Psoas muscle (tissue), 8 donors: ENCODE measurements around the gene DAB2IP. TPM values are rescaled to one million over a fixed set of nuclear protein-coding genes. Genes with fewer than 3 reads are reported as not detected.

Experiments used
- ATAC-seq, 4 donors: fragments of 200-7000 bp; cut with Tn5 transposase; one replicate each; pipeline ENCODE4 v1.9.1; 2020; ENCODE audit warnings: moderate library complexity in 3 of 4, mild to moderate bottlenecking in 2 of 4
- DNase-seq, 2 donors: peaks; one replicate each; pipeline ENCODE4 v3.0.0-alpha.2; 2020
- H3K27ac ChIP-seq: fragments of 200-600 bp; one replicate; pipeline ENCODE4 v1.8.0; 2022
- H3K27me3 ChIP-seq, 3 donors: fragments of 200-600 bp in 1 of 3; one replicate each; pipeline versions ENCODE4 v1.6.1 to v1.8.0; 2013 to 2022; ENCODE audit warnings: low read length in 2 of 3, mild to moderate bottlenecking in 2 of 3, moderate library complexity in 1 of 3; ENCODE audit not compliant: insufficient read depth in 3 of 3
- H3K36me3 ChIP-seq, 2 donors: fragments of 200-600 bp in 1 of 2; one replicate each; pipeline versions ENCODE4 v1.6.1 to v1.8.0; 2013 to 2022; ENCODE audit warnings: low read depth in 1 of 2, mild to moderate bottlenecking in 1 of 2, moderate library complexity in 1 of 2; ENCODE audit not compliant: insufficient read depth in 1 of 2
- H3K4me1 ChIP-seq: fragments of 200-600 bp; one replicate; pipeline ENCODE4 v1.8.0; 2022
- H3K4me3 ChIP-seq: fragments of 200-600 bp; one replicate; pipeline ENCODE4 v1.8.0; 2022; ENCODE audit warnings: mild to moderate bottlenecking
- H3K9me3 ChIP-seq: fragments of 200-600 bp; one replicate; pipeline ENCODE4 v1.8.0; 2022
- CTCF ChIP-seq: fragments of 200-600 bp; IDR thresholded peaks from one replicate; pipeline ENCODE4 v1.8.0; 2022; ENCODE audit warnings: antibody characterized with exemption
- WGBS, 3 donors: extraction: QIAGEN DNeasy Blood & Tissue Kit; methylation state at CpG; one replicate each; pipeline versions ENCODE4 v1.1.6 to v1.1.7; 2013; 5-methylcytosine and 5-hydroxymethylcytosine counted together
- intact Hi-C, 2 donors: fragments of 100-400 bp; cut with DNase I; formaldehyde crosslinking; loops; one replicate each; pipeline versions ENCODE4 v1.11.0 to v1.14.2; 2022
- polyA plus RNA-seq, 3 donors: library from polyadenylated mRNA; stranded (reverse); fragments of 200-250 nt; gene quantifications; one replicate each; pipeline ENCODE4 v1.2.3, GENCODE V29; 2013
- total RNA-seq, 4 donors: library from RNA; stranded (reverse); fragmentation: NEBNext Ultra II Directional in 2 of 4; extraction: Animal tissue kit (Norgen Biotek cat#: 25700) in 2 of 4; gene quantifications; one replicate each; pipeline versions ENCODE4 v1.2.1 to v1.2.4, GENCODE V29; 2021 to 2023
- donor health status: healthy with polysubstance abuse.
- donor health status: DM: no; HTN: no; CAD: no; lungs with moderate emphysema.
- donor health status: Bipolar disorder and iron deficiency.
- donor health status: healthy.
- donor health status: DM: yes; HTN: yes; CAD: no.
- donor health status: DM: no; HTN: no; CAD: no.
- donor health status: DM: no; HTN: no; CAD: no.
- donor health status: DM: yes; HTN: yes; CAD: no.

Gene DAB2IP
- total and polyA plus RNA-seq, 7 donors = 14.1 to 66.2 (median 33.4) TPM

- no peak for TF ChIP-seq CTCF
- H3K4me3 ChIP-seq = no peak overlapping the region
- H3K9me3 ChIP-seq = no peaks in the 10 kb centered on the region
- H3K36me3 ChIP-seq = no peaks in the 10 kb centered on the region
- no peaks in the 10 kb centered on the region for H3K27me3 ChIP-seq
- intact Hi-C loops = loop anchor here (5.0 to 10.0 kb wide), 3 partner anchors 44 to 354 kb away; no protein-coding TSS in a partner anchor
- no peak overlapping the region for H3K27ac ChIP-seq
- WGBS, 3 donors = 63 to 78% (median 73%) methylated on average over 8 of the region's 8 CpGs
- DNase-seq = no peak
- ATAC-seq = no peak
- peaks cover 67% of the 10 kb centered on the region for H3K4me1 ChIP-seq
Observed at GRCh38 chr9:121638399-121638798, 13.0 kb upstream of the DAB2IP start.

- peaks cover 65% of the 10 kb centered on the region for H3K4me1 ChIP-seq
- no peaks in the 10 kb centered on the region for H3K27me3 ChIP-seq
- no peaks in the 10 kb centered on the region for H3K36me3 ChIP-seq
- H3K4me3 ChIP-seq = no peak overlapping the region
- no peak for TF ChIP-seq CTCF
- intact Hi-C loops = loop anchor here (5.0 to 10.0 kb wide), 3 partner anchors 43 to 353 kb away; no protein-coding TSS in a partner anchor
- WGBS, 3 donors = 41 to 48% (median 47%) methylated on average over 5 of the region's 5 CpGs
- DNase-seq (peak in 1 of 2 donors; percentile 42), ATAC-seq (peak in 2 of 4 donors; percentile 35 to 52)
- H3K27ac ChIP-seq = no peak overlapping the region
- H3K9me3 ChIP-seq = no peaks in the 10 kb centered on the region
Observed at GRCh38 chr9:121638901-121639592, 12.4 kb upstream of the DAB2IP start.

- no peak for ATAC-seq
- intact Hi-C loops = loop anchor here (2.0 to 10.0 kb wide), 4 partner anchors 43 to 353 kb away; no protein-coding TSS in a partner anchor
- Histone ChIP-seq H3K27ac (no peak overlapping the region), H3K36me3 (no peaks in the 10 kb centered on the region), H3K4me1 (peaks cover 60% of the 10 kb centered on the region), H3K9me3 (no peaks in the 10 kb centered on the region), H3K4me3 (no peak overlapping the region), H3K27me3 (no peaks in the 10 kb centered on the region)
- WGBS, 3 donors = 85 to 89% (median 88%) methylated on average over 6 of the region's 6 CpGs
- DNase-seq = peak in 1 of 2 donors; percentile 34
- no peak for TF ChIP-seq CTCF
Observed at GRCh38 chr9:121639619-121640018, 11.8 kb upstream of the DAB2IP start.

GRCh38 chr9:121640076-121640475, 11.4 kb upstream of the DAB2IP start:
- TF ChIP-seq CTCF = peak; percentile 67
- peaks cover 60% of the 10 kb centered on the region for H3K4me1 ChIP-seq
- H3K36me3 ChIP-seq = no peaks in the 10 kb centered on the region
- DNase-seq (peak; percentile 74 to 84), ATAC-seq (peak; percentile 76 to 81 (median 79))
- 67 to 72% (median 69%) methylated on average over 9 of the region's 9 CpGs for WGBS, 3 donors
- H3K27me3 ChIP-seq = no peaks in the 10 kb centered on the region
- H3K27ac ChIP-seq = peak overlapping the region; percentile 65
- no peaks in the 10 kb centered on the region for H3K9me3 ChIP-seq
- no peak overlapping the region for H3K4me3 ChIP-seq
- intact Hi-C loops = loop anchor here in 1 of 2 donors (2.0 kb wide), 1 partner anchor 53 kb away; no protein-coding TSS in a partner anchor
